GM12891 (cell line): ENCODE measurements around the gene MME.

Experiments
- DNase-seq: peaks from one replicate; pipeline ENCODE4 v3.0.0; 2011; ENCODE audit warnings: low spot score; ENCODE audit not compliant: insufficient read length
- FAIRE-seq: peaks from 2 replicates; lab custom pipeline; 2011; peaks lifted over from hg19 to GRCh38; lab: Jason Lieb, UNC
- PAX5 ChIP-seq: IDR thresholded peaks from 2 replicates; pipeline ENCODE4 v1.6.1; 2011; ENCODE audit warnings: low read length, moderate library complexity, mild to moderate bottlenecking; ENCODE audit not compliant: insufficient read depth, severe bottlenecking
- POLR2A ChIP-seq: IDR thresholded peaks from 2 replicates; pipeline ENCODE4 v1.6.1; 2011; ENCODE audit warnings: low read depth, low read length, control low read depth
- POLR2AphosphoS5 ChIP-seq: IDR thresholded peaks from 2 replicates; pipeline ENCODE4 v1.6.1; 2011; ENCODE audit warnings: low read depth, low read length, control low read depth
- POU2F2 ChIP-seq: IDR thresholded peaks from 2 replicates; pipeline ENCODE4 v1.6.1; 2011; ENCODE audit warnings: low read depth, mild to moderate bottlenecking, control low read depth, low read length, moderate library complexity
- SPI1 ChIP-seq: IDR thresholded peaks from 2 replicates; pipeline ENCODE4 v1.6.1; 2011; ENCODE audit warnings: low read depth, low read length, control low read depth
- TAF1 ChIP-seq: IDR thresholded peaks from 2 replicates; pipeline ENCODE4 v1.6.1; 2011; ENCODE audit warnings: low read depth, low read length, control low read depth

The MME gene

DNA sequence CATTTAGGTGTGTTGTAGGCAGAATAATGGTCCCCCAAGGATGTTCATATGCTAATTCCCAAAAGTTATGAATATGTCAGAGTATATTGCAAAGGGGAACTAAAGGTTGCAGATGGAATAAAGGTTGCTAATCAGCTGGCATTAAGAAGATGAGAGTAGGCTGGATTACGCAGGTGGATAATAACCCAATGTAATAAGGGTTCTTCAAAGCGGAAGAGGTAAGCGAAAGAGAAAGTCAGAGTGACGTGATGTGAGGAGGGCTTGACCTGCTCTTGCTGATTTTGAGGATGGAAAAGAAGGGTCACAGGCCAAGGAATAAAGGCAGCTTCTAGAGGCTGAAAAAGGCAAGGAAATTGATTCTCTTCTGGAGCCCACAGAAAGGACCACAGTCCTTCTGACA is 109.4 kb downstream of the MME start:
- DNase-seq (no peak), FAIRE-seq (no peak)
- TF ChIP-seq TAF1 (no peak), POU2F2 (no peak), PAX5 (no peak), POLR2A (no peak), POLR2AphosphoS5 (no peak), SPI1 (no peak)

DNA sequence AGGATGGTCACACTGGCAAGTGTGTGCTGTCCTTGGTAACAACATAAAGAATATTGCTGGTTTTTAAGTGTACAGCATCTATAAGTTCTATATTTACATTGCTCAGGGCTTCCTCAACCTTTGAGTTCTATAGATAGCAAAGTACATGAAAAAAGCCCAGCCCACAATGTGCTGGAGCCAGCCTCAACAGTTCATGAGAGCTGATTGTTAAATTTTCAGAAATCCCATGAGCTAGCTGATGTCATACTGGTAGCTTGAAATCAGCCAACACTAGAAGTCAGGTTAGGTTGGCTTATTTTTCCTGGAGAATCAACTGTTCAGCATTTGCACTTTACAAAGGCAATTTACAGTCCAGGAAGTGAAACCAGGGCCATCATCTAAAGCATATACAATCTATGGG is 110.6 kb downstream of the MME start:
- DNase-seq (no peak), FAIRE-seq (no peak)
- TF ChIP-seq POLR2AphosphoS5 = no peak
- no peak for TF ChIP-seq POU2F2
- no peak for TF ChIP-seq PAX5
- no peak for TF ChIP-seq SPI1
- no peak for TF ChIP-seq TAF1
- no peak for TF ChIP-seq POLR2A

DNA sequence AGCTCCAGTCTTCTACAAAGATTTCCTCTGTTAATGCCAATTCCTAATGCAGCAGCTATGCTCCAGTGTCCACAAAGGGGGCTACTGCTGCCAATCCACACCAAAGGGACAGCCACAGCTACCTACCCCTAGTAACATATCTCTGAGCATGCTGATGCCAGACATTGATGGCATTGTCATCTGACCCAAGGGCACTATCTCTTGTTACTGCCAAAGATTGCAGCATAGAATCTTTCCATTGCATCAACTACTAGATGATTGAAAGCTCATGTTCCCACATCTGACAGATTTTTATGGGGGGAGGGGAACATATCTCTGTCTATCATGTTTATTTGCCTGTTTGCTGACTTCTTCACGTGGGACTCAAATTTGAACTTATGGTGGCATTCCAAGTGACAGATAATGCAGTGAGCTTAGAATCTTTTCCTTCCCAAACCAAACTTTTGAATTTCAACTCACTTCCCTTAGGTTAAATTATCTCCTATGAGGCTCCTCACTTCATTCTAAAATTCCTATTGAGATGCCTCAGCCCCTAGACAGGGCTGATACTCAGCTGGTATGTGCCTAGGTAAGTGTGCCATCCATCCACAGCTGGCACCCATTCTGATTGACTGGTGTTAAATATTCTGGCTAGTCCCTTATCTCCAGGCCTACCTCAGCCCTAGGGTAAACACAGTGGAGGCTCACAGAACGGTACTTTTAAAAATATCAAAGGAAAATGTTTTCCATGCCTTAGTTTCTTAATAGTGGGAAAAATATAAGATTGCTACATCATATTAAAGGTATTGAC is 113.0 kb downstream of the MME start:
- FAIRE-seq (no peak), DNase-seq (no peak)
- TF ChIP-seq TAF1 = no peak

- TF ChIP-seq POU2F2 (no peak), PAX5 (no peak), POLR2A (no peak), TAF1 (no peak), SPI1 (no peak), POLR2AphosphoS5 (no peak)
- DNase-seq = no peak
- FAIRE-seq = no peak
Measured at GRCh38 chr3:155193868-155194267, 113.7 kb downstream of the MME start.

GRCh38 chr3:155194973-155195957 is 115.1 kb downstream of the MME start:
- TF ChIP-seq POU2F2 (no peak), POLR2AphosphoS5 (no peak), POLR2A (no peak), SPI1 (no peak), TAF1 (no peak), PAX5 (no peak)
- no peak for DNase-seq
- FAIRE-seq = no peak

- TF ChIP-seq POU2F2 (no peak), SPI1 (no peak), POLR2A (no peak), TAF1 (no peak), POLR2AphosphoS5 (no peak), PAX5 (no peak)
- no peak for DNase-seq
- FAIRE-seq = no peak
Measured at GRCh38 chr3:155196131-155197021, 116.3 kb downstream of the MME start.

DNA sequence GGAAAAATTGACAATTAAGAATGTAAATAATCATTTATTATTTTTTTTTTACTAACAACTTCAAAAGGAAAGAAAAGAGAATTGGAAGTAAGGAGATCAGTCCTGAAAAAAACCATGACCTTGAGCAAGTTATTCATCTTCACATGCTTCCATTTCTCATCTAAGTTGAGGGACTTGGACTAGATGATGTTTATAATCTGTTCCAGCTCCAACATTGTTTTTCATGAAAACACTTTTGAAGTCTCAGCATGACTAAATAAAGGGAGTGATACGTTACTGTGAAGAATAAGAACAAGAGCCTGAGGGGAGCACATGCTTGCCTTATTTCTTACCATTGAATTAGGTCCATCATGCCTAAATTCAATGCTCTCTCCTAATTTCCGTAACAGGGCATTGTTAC is 117.7 kb downstream of the MME start:
- no peak for TF ChIP-seq SPI1
- TF ChIP-seq PAX5 = no peak
- TF ChIP-seq POLR2AphosphoS5 = no peak
- no peak for TF ChIP-seq TAF1
- no peak for TF ChIP-seq POU2F2
- TF ChIP-seq POLR2A = no peak
- FAIRE-seq (no peak), DNase-seq (no peak)

GRCh38 chr3:155202626-155203025 is 122.5 kb downstream of the MME start:
- DNase-seq (no peak), FAIRE-seq (no peak)
- TF ChIP-seq POLR2A = no peak

- FAIRE-seq = no peak
- TF ChIP-seq POLR2AphosphoS5 = no peak
- TF ChIP-seq PAX5 = no peak
- no peak for TF ChIP-seq TAF1
- TF ChIP-seq POLR2A = no peak
- TF ChIP-seq SPI1 = no peak
- no peak for TF ChIP-seq POU2F2
- DNase-seq = no peak
Measured at GRCh38 chr3:155204851-155205250, 124.7 kb downstream of the MME start.
